GM21381 (cell line): ENCODE measurements around the gene CRB1.
"Not testable (repeated sequence)": the region's sequence is repeated elsewhere in the genome, so short reads cannot be mapped to it uniquely, and the experiment has no call there.

Experiments used
- ATAC-seq: cut with Tn5 transposase; IDR thresholded peaks from one replicate; pipeline ENCODE4 v1.9.1; 2021; ENCODE audit warnings: mild to moderate bottlenecking, moderate library complexity; ENCODE audit not compliant: unreplicated experiment

CRB1 gene

DNA sequence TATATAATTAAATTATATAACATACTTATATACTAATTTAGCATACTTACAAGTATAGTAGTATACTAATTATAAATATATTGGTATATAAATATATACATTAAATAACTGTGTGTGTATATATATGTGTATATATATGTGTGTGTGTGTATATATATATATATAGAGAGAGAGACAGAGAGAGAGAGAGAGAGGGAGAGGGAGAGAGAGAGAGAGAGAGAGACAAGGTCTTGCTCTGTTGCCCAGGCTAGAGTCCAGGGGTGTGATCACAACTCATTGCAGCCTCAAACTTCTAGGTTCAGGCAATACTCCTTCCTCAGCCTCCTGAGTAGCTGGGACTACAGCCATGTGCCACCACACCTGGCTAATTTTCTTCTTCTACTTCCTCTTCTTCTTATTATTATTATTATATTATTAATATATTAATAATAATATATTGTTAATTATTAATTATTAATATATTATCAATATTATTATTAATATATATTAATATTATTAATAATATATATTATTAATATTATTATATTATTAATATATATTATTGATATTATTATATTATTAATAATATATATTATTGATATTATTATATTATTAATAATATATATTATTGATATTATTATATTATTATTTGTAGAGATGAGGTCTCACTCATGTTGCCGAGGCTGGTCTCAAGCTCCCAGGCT, 185.5 kb downstream of the CRB1 start:
- no peak for ATAC-seq

DNA sequence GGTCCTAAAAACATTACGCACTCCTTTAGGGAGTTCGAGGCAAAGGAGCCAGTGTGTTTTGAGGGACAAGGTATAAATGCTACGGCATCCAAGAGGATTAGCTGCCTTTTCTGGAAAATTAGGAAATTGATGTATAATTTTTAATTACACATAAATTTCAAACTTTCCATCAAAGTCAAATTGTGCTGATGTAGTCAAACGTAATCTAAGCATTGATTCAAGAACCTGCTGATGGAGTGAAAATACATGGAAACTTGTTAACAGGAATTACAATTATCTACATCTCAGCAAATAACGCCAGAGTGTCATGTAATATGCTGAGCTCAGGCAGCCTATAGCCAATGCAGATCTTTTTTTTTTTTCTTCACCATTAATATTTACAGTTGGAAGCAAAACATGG, 194.5 kb downstream of the CRB1 start:
- no peak for ATAC-seq

GRCh38 chr1:197463142-197463541, 195.1 kb downstream of the CRB1 start:
- no peak for ATAC-seq

- ATAC-seq, result no peak
Observed at GRCh38 chr1:197464044-197464443, 196.0 kb downstream of the CRB1 start.

- no peak for ATAC-seq
Observed at GRCh38 chr1:197465528-197466327, 197.7 kb downstream of the CRB1 start.

DNA sequence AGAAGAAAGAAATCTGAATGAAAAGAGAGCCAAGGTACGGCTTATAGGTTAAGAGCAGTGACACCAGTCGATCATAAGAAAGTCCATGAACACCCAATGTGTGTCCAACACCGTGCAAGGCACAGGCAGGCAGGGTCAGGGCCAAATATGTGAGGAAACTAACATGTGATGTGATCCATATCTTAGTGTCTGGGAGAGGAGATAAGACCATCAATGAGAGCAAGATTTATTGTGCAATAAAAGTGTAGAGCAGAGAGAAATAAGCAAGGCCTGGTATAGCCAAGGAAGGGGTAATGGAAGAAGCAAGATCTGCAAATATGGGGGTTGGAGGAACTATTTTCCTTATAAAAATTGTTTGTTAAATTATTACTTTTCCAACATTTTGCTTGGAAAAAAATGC, 198.8 kb downstream of the CRB1 start:
- ATAC-seq, result no peak

- ATAC-seq, result no peak
Observed at GRCh38 chr1:197467881-197468280, 199.8 kb downstream of the CRB1 start.

DNA sequence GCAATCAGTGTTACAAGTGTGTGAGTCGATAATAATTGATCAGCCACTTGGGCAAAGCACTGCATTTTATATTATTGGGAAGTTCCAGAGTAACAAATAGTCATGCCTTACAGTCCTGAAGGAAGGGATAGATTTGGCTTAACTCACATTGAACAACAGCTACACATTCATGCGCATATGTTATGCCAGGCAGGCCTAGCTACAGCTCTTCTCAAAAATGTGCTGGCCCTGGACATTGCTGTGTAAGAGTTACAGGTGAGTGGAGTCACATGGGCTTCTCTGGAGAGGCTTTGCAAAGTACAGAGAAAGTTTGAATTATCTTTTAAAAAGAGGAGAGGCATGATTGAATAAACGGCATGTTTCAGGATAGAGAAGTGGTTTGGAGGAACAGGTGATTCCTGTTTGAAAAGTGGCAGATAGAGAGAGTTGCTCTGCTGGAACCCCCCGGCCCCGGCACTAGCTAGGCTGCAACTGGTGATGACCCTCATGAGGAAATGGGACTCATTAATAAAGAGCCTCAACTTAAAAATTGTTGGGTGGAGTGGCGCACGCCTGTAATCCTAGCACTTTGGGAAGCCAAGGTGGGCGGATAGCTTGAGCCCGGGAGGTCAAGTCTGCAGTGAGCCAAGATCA, 200.6 kb downstream of the CRB1 start:
- ATAC-seq, result no peak

DNA sequence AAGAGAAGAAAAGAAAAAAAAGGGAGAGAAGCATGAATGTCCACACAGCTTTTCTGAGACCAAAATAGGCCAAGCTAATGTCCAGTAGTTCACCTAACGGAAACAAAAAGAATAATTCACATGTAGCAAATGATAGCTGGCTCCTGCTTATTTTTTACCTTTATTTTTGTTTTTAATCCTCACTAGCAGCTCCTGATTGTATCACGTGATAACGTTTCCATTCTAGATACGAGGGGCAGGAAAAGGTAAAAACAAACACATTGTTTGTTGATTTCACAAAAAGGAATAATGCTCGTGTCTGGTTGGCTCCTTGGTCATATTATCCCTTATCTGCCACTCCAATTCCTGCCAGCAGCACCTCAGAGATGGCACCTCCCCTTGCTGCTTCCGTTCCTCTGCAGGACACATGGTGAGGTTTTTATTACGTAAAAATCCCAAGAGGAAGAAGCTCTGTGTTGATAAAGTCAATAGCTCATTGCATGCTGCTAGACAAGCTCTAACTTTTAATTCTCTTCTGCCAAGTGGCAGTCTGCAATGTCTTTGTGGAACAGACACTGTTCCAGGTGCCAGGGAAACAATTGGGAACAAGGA, 201.7 kb downstream of the CRB1 start:
- ATAC-seq, result no peak

DNA sequence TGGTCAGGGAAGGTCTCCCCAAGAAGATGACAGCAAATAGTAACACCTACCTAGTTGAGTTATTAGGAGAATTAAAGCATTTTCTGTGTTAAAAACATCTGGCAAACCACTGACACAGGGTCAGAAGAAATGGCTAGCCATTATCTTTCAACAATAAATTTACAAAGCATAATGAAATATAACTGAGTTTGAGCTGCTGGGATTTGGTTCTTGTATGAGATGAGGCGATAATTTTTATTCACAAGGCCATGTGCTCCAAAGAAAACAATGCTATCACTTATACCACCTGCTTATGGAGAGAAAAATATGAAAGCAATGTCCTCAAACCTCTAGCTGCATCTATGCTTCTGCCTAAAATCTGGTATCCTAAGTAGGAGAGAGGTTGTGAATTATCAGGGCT, 202.3 kb downstream of the CRB1 start:
- no peak for ATAC-seq

- ATAC-seq, result no peak
Observed at GRCh38 chr1:197471248-197471985, 203.4 kb downstream of the CRB1 start.

- no peak for ATAC-seq
Observed at GRCh38 chr1:197472141-197472540, 204.1 kb downstream of the CRB1 start.

GRCh38 chr1:197480446-197480845, 212.4 kb downstream of the CRB1 start:
- ATAC-seq, result no peak

GRCh38 chr1:197481101-197481500, 213.0 kb downstream of the CRB1 start:
- ATAC-seq, result no peak

- ATAC-seq, result no peak
Observed at GRCh38 chr1:197485790-197486189, 217.7 kb downstream of the CRB1 start.

- ATAC-seq, result no peak
Observed at GRCh38 chr1:197486946-197487345, 218.9 kb downstream of the CRB1 start.

- not testable (repeated sequence) for ATAC-seq
Observed at GRCh38 chr1:197491505-197491904, 223.5 kb downstream of the CRB1 start.

DNA sequence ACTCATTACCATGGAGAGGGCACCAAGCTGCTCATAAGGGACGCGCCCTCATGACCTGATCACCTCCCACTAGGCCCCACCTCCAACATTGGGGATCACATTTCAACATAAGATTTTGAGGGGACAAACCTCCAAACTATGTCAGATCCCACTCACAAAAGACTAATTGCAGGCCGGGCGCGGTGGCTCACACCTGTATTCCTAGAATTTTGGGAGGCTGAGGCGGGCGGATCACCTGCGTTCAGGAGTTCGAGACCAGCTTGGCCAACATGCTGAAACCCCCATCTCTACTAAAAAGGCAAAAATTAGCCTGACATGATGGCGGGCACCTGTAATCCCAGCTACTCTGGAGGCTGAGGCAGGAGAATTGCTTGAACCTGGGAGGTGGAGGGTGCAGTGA, 228.7 kb downstream of the CRB1 start:
- ATAC-seq, result no peak

- ATAC-seq, result no peak
Observed at GRCh38 chr1:197510691-197511378, 242.8 kb downstream of the CRB1 start.

GRCh38 chr1:197515421-197515820, 247.4 kb downstream of the CRB1 start:
- no peak for ATAC-seq
